ENCODE measurements around the gene NFASC. TPM values are rescaled to one million over a fixed set of nuclear protein-coding genes. Genes with fewer than 3 reads are reported as not detected.

NFASC gene
- polyA plus RNA-seq, 3 donors, result 0.08 TPM; not detected in 2

DNA sequence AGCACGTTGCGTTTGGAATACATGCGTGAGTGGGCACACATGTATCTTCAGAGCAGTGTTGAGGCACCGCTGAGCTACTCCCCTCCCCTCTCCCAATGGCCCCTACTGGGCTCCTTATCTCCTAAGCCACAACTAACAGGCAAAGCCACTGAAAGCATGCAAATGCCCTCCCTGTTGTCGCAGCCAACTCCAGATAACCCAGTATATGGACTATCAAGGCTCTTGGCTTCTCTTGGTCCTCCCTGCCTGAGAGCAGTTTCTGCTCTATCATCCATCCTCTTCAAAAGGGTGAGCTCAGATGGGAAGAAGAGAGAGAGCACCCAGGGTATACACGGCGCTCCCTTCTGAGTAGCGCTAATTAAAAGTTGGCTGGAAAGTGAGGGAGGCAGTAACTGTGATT, 113.8 kb downstream of the NFASC start:
- no peaks in the 10 kb centered on the region for H3K9me3 Mint-ChIP-seq
- peaks cover 10% of the 10 kb centered on the region for H3K4me1 Mint-ChIP-seq
- intact Hi-C loops (cut with micrococcal nuclease), result loop anchor here (10.0 kb wide), 1 partner anchor 160 kb away; no protein-coding TSS in a partner anchor
- no peak overlapping the region for H3K4me2 ChIP-seq (replicated peaks; ENCODE audit: extremely low read depth, low read length, poor library complexity, severe bottlenecking)
- peaks cover 1 to 6% (median 4%) of the 10 kb centered on the region in 3 donors for H3K27me3 Mint-ChIP-seq (ENCODE audit: low read depth in 3 of 3)
- H3K27ac ChIP-seq (ENCODE audit: low read depth in 1 of 2, low read length in 2 of 2), result no peak overlapping the region
- no peaks in the 10 kb centered on the region for H4K20me1 ChIP-seq (ENCODE audit: insufficient read depth, low read length)
- no peak overlapping the region for H2AFZ ChIP-seq (ENCODE audit: insufficient read depth, low read depth, low read length, poor library complexity, severe bottlenecking)
- H3K4me1 ChIP-seq (ENCODE audit: control insufficient read depth in 1 of 2, insufficient read depth in 2 of 2, low read length in 2 of 2), result no peaks in the 10 kb centered on the region
- H3K9ac ChIP-seq (ENCODE audit: insufficient read depth, low read length, poor library complexity, severe bottlenecking), result no peak overlapping the region
- no peaks in the 10 kb centered on the region for H3K79me2 ChIP-seq (ENCODE audit: insufficient read depth, low read length)
- no peak overlapping the region for H3K4me3 Mint-ChIP-seq
- H3K4me3 ChIP-seq (replicated peaks in 1 of 3; ENCODE audit: low read depth in 2 of 3, low read length in 3 of 3), result no peak overlapping the region
- no peak overlapping the region for H3K27ac Mint-ChIP-seq
- no peaks in the 10 kb centered on the region for H3K9me3 ChIP-seq (replicated peaks in 1 of 2; ENCODE audit: control insufficient read depth in 1 of 2, insufficient read depth in 1 of 2, low read length in 2 of 2)
- 100% methylated on average over 3 of the region's 8 CpGs for WGBS (ENCODE audit: insufficient coverage)
- H3K36me3 Mint-ChIP-seq, result no peaks in the 10 kb centered on the region
- DNase-seq, result no peak
- H3K27me3 ChIP-seq (ENCODE audit: control insufficient read depth in 2 of 2, insufficient read depth in 2 of 2, low read length in 2 of 2), result peaks cover 0 to 6% of the 10 kb centered on the region in 2 donors
- TF ChIP-seq, protein P1, sequence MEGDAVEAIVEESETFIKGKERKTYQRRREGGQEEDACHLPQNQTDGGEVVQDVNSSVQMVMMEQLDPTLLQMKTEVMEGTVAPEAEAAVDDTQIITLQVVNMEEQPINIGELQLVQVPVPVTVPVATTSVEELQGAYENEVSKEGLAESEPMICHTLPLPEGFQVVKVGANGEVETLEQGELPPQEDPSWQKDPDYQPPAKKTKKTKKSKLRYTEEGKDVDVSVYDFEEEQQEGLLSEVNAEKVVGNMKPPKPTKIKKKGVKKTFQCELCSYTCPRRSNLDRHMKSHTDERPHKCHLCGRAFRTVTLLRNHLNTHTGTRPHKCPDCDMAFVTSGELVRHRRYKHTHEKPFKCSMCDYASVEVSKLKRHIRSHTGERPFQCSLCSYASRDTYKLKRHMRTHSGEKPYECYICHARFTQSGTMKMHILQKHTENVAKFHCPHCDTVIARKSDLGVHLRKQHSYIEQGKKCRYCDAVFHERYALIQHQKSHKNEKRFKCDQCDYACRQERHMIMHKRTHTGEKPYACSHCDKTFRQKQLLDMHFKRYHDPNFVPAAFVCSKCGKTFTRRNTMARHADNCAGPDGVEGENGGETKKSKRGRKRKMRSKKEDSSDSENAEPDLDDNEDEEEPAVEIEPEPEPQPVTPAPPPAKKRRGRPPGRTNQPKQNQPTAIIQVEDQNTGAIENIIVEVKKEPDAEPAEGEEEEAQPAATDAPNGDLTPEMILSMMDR (IDR thresholded peaks at IDR 0.05), result no peak
- no peaks in the 10 kb centered on the region for H3K36me3 ChIP-seq (replicated peaks in 1 of 2; ENCODE audit: control insufficient read depth in 1 of 2, insufficient read depth in 2 of 2, low read length in 2 of 2)

GRCh38 chr1:204986181-204986580, 115.5 kb downstream of the NFASC start:
- no peak for DNase-seq
- WGBS (ENCODE audit: insufficient coverage), result 98% methylated on average over 12 of the region's 17 CpGs
- intact Hi-C loops (cut with micrococcal nuclease), result loop anchor here (5.0 to 10.0 kb wide), 2 partner anchors 159 to 271 kb away; no protein-coding TSS in a partner anchor
- H3K79me2 ChIP-seq (ENCODE audit: insufficient read depth, low read length), result no peaks in the 10 kb centered on the region
- Mint-ChIP-seq H3K27me3 (ENCODE audit: low read depth in 3 of 3) (peaks cover 1 to 6% (median 6%) of the 10 kb centered on the region in 3 donors), H3K27ac (no peak overlapping the region), H3K36me3 (no peaks in the 10 kb centered on the region), H3K4me1 (peaks cover 12% of the 10 kb centered on the region), H3K4me3 (no peak overlapping the region), H3K9me3 (no peaks in the 10 kb centered on the region)
- H3K27me3 ChIP-seq (ENCODE audit: control insufficient read depth in 2 of 2, insufficient read depth in 2 of 2, low read length in 2 of 2), result peaks cover 0 to 6% of the 10 kb centered on the region in 2 donors
- no peaks in the 10 kb centered on the region for H4K20me1 ChIP-seq (ENCODE audit: insufficient read depth, low read length)
- no peak overlapping the region for H3K4me2 ChIP-seq (replicated peaks; ENCODE audit: extremely low read depth, low read length, poor library complexity, severe bottlenecking)
- peaks cover under 1 to 1% of the 10 kb centered on the region in 2 donors for H3K4me1 ChIP-seq (ENCODE audit: control insufficient read depth in 1 of 2, insufficient read depth in 2 of 2, low read length in 2 of 2)
- H3K27ac ChIP-seq (ENCODE audit: low read depth in 1 of 2, low read length in 2 of 2), result no peak overlapping the region
- no peaks in the 10 kb centered on the region for H3K36me3 ChIP-seq (replicated peaks in 1 of 2; ENCODE audit: control insufficient read depth in 1 of 2, insufficient read depth in 2 of 2, low read length in 2 of 2)
- TF ChIP-seq, protein P1 (IDR thresholded peaks at IDR 0.05), result no peak
- no peaks in the 10 kb centered on the region for H3K9me3 ChIP-seq (replicated peaks in 1 of 2; ENCODE audit: control insufficient read depth in 1 of 2, insufficient read depth in 1 of 2, low read length in 2 of 2)
- H2AFZ ChIP-seq (ENCODE audit: insufficient read depth, low read depth, low read length, poor library complexity, severe bottlenecking), result no peak overlapping the region
- H3K9ac ChIP-seq (ENCODE audit: insufficient read depth, low read length, poor library complexity, severe bottlenecking), result no peak overlapping the region
- H3K4me3 ChIP-seq (replicated peaks in 1 of 3; ENCODE audit: low read depth in 2 of 3, low read length in 3 of 3), result no peak overlapping the region

Measured in CD14-positive monocyte (primary cell).